Naive B cell (primary cell): ENCODE data around the gene DPP6. TPM values are rescaled to one million over a fixed set of nuclear protein-coding genes. Genes with fewer than 3 reads are reported as not detected.

Source experiments
- ATAC-seq, 2 donors: fragments of 150-1000 bp; cut with Tn5 transposase; 2 replicates each; pipeline ENCODE4 v1.10.0; 2021; ENCODE audit warnings: low read depth in 2 of 2, mild to moderate bottlenecking in 2 of 2, moderate library complexity in 2 of 2
- DNase-seq: peaks from one replicate; pipeline ENCODE4 v3.0.0; 2022
- H3K27ac Mint-ChIP-seq, 6 donors: one replicate each; pipeline ENCODE4 v1.8.0; 2020 to 2022; ENCODE audit warnings: mild to moderate bottlenecking in 6 of 6, mixed read lengths in 6 of 6, moderate library complexity in 5 of 6, inconsistent platforms in 2 of 6
- H3K27me3 Mint-ChIP-seq, 3 donors: one replicate each; pipeline ENCODE4 v1.8.0; 2021 to 2022; ENCODE audit warnings: mixed read lengths in 3 of 3, mild to moderate bottlenecking in 1 of 3
- H3K36me3 Mint-ChIP-seq, 2 donors: one replicate each; pipeline ENCODE4 v1.8.0; 2020 to 2022; ENCODE audit warnings: mixed read lengths in 2 of 2, inconsistent platforms in 1 of 2, mild to moderate bottlenecking in 1 of 2
- H3K4me1 Mint-ChIP-seq, 3 donors: one replicate each; pipeline ENCODE4 v1.8.0; 2020 to 2022; ENCODE audit warnings: mixed read lengths in 3 of 3, inconsistent platforms in 1 of 3, mild to moderate bottlenecking in 1 of 3, moderate library complexity in 1 of 3
- H3K4me3 Mint-ChIP-seq, 8 donors: one replicate each; pipeline ENCODE4 v1.8.0; 2020 to 2022; ENCODE audit warnings: mild to moderate bottlenecking in 8 of 8, mixed read lengths in 8 of 8, moderate library complexity in 8 of 8, inconsistent platforms in 2 of 8
- H3K9me3 Mint-ChIP-seq, 7 donors: one replicate each; pipeline ENCODE4 v1.8.0; 2020 to 2022; ENCODE audit warnings: mixed read lengths in 7 of 7, mild to moderate bottlenecking in 5 of 7, inconsistent platforms in 2 of 7, moderate library complexity in 1 of 7
- polyA plus RNA-seq, 6 donors: library from polyadenylated mRNA; unstranded; fragments of 300-500 nt; fragmentation: Illumina TruSeq; gene quantifications; one replicate each; pipeline ENCODE4 v1.2.3, GENCODE V29; 2021; ENCODE audit warnings: low read depth in 6 of 6

DPP6 gene
- polyA plus RNA-seq, 6 donors from 2014 or later: not detected

DNA sequence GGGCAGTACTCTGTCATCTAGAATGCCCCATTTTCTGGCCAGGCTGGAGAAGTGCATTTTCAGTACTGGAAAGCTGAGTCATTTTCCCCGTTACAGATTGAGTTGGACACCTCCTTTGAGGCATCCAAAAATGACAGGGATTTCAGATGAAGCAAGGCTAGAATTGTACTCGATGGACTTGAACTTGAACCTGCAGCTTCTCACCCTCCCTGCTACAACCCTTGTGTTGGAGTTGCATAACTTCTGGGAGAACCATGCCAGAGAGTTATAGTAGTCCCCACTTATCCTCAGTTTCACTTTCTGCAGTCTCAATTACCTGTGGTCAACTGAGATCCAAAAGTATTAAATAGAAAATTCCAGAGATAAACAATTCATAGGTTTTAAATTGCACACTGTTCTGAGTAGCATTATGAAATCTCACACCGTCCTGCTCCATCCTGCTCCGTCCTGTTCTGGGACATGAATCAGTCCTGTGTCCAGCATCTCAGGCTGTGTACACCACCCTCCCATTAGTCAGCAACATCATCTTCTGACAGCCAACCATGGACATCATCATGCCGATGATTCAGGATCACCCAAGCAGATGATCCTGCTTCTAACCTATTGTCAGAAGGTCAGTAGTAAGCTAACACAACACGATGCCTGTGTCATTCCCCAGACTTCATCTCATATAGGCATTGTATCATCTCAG lies 363.7 kb downstream of the DPP6 start:
- Mint-ChIP-seq H3K36me3 (no peaks in the 10 kb centered on the region), H3K27me3 (no peaks in the 10 kb centered on the region), H3K9me3 (peaks cover 0 to 8% (median 3%) of the 10 kb centered on the region in 7 donors), H3K27ac (no peak overlapping the region), H3K4me1 (no peaks in the 10 kb centered on the region), H3K4me3 (no peak overlapping the region)
- DNase-seq (no peak), ATAC-seq (no peak)

DNA sequence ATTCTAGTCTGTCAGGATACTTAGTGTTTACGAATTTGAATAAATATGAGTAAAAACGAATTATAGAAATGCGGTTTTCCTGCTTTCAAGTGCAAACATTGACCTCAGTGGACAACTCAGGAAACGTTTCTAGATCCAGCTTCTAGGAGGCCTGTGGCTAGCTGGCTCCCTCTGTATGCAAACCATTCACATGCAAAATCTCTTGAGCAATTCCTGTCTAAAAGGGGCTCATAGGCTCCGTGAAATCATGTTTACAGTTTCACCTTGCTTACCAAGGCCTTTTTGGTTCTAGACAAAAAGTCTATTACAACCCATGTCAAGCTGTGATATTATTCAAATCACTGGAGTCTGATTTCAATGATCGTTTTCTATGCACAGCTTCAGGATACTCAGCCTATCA lies 364.5 kb downstream of the DPP6 start:
- H3K27ac Mint-ChIP-seq: no peak overlapping the region
- no peaks in the 10 kb centered on the region for H3K27me3 Mint-ChIP-seq
- ATAC-seq (no peak), DNase-seq (no peak)
- H3K4me1 Mint-ChIP-seq: no peaks in the 10 kb centered on the region
- H3K4me3 Mint-ChIP-seq: no peak overlapping the region
- H3K36me3 Mint-ChIP-seq: no peaks in the 10 kb centered on the region
- peaks cover 2 to 12% (median 4%) of the 10 kb centered on the region in 7 donors for H3K9me3 Mint-ChIP-seq

- no peaks in the 10 kb centered on the region for H3K4me1 Mint-ChIP-seq
- H3K36me3 Mint-ChIP-seq: no peaks in the 10 kb centered on the region
- peaks cover 4 to 19% (median 11%) of the 10 kb centered on the region in 7 donors for H3K9me3 Mint-ChIP-seq
- H3K4me3 Mint-ChIP-seq: no peak overlapping the region
- no peak for ATAC-seq
- no peaks in the 10 kb centered on the region for H3K27me3 Mint-ChIP-seq
- no peak overlapping the region for H3K27ac Mint-ChIP-seq
- DNase-seq: no peak
These were observed 367.1 kb downstream of the DPP6 start for GRCh38 chr7:154419344-154419743.

- Mint-ChIP-seq H3K27me3 (no peaks in the 10 kb centered on the region), H3K9me3 (peaks cover 0 to 16% (median 11%) of the 10 kb centered on the region in 7 donors), H3K4me3 (no peak overlapping the region), H3K36me3 (no peaks in the 10 kb centered on the region), H3K4me1 (no peaks in the 10 kb centered on the region), H3K27ac (no peak overlapping the region)
- no peak for DNase-seq
- no peak for ATAC-seq
These were observed 371.0 kb downstream of the DPP6 start for GRCh38 chr7:154423231-154423630.

DNA sequence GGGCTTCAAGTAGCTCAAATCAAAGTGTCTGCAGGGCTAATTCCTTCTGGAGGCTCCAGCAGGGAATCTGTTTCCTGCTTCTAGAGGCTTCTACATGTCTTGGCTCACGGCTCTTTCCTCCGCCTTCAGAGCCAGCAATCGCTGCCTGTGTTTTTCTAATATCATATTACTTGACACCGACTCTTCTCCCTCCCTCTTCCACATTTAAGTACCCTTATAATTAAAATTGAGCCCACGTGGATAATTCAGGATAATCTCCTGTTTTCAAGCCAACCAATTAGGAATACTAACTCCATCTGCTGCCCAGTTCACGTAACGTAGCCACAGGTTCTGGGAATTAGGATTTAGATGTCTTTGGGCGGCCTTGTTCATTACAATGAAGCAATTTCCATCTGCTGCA lies 372.2 kb downstream of the DPP6 start:
- DNase-seq: no peak
- Mint-ChIP-seq H3K27ac (no peak overlapping the region), H3K4me3 (no peak overlapping the region)

DNA sequence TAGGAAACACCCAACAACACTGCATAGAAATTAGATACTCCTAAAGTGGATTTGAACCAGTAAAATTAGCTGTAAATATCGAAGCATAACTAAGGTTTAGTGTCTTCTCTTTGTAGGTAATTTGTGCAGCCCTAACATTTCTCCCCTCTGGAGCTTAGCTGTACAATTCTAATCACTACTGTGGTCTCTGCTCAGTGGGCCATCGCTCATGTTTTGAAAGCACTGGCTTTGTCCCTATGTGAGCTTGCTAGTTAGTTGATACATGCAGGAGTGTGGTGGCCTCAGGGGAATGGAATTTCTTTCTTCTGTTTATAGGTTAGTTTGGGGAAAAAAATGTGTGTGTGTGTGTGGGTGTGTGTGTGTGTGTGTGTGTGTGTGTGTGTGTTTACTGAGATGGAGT lies 373.1 kb downstream of the DPP6 start:
- ATAC-seq (no peak), DNase-seq (no peak)
- Mint-ChIP-seq H3K4me3 (no peak overlapping the region), H3K9me3 (peaks cover 0 to 22% (median 10%) of the 10 kb centered on the region in 7 donors), H3K36me3 (no peaks in the 10 kb centered on the region), H3K27ac (no peak overlapping the region), H3K4me1 (no peaks in the 10 kb centered on the region), H3K27me3 (no peaks in the 10 kb centered on the region)

More for the DNA sequence above, 372.2 kb downstream of the DPP6 start:
- Mint-ChIP-seq H3K36me3 (no peaks in the 10 kb centered on the region), H3K27me3 (no peaks in the 10 kb centered on the region), H3K9me3 (peaks cover 0 to 22% (median 11%) of the 10 kb centered on the region in 7 donors), H3K4me1 (no peaks in the 10 kb centered on the region)
- ATAC-seq: no peak

GRCh38 chr7:154426778-154427177 lies 374.6 kb downstream of the DPP6 start:
- Mint-ChIP-seq H3K27me3 (no peaks in the 10 kb centered on the region), H3K4me1 (no peaks in the 10 kb centered on the region), H3K36me3 (no peaks in the 10 kb centered on the region), H3K4me3 (no peak overlapping the region), H3K27ac (no peak overlapping the region), H3K9me3 (peaks cover 0 to 20% (median 7%) of the 10 kb centered on the region in 7 donors)
- DNase-seq (no peak), ATAC-seq (no peak)

- no peaks in the 10 kb centered on the region for H3K4me1 Mint-ChIP-seq
- no peak for DNase-seq
- H3K9me3 Mint-ChIP-seq: peaks cover 0 to 26% (median 7%) of the 10 kb centered on the region in 7 donors
- no peak overlapping the region for H3K27ac Mint-ChIP-seq
- no peak for ATAC-seq
- no peak overlapping the region for H3K4me3 Mint-ChIP-seq
- no peaks in the 10 kb centered on the region for H3K27me3 Mint-ChIP-seq
- no peaks in the 10 kb centered on the region for H3K36me3 Mint-ChIP-seq
These were observed 375.3 kb downstream of the DPP6 start for GRCh38 chr7:154427533-154427932.

- DNase-seq (no peak), ATAC-seq (no peak)
- Mint-ChIP-seq H3K27me3 (no peaks in the 10 kb centered on the region), H3K36me3 (no peaks in the 10 kb centered on the region), H3K27ac (no peak overlapping the region), H3K4me3 (no peak overlapping the region), H3K4me1 (no peaks in the 10 kb centered on the region), H3K9me3 (peaks cover 0 to 17% (median 6%) of the 10 kb centered on the region in 7 donors)
These were observed 377.6 kb downstream of the DPP6 start for GRCh38 chr7:154429666-154430404.

DNA sequence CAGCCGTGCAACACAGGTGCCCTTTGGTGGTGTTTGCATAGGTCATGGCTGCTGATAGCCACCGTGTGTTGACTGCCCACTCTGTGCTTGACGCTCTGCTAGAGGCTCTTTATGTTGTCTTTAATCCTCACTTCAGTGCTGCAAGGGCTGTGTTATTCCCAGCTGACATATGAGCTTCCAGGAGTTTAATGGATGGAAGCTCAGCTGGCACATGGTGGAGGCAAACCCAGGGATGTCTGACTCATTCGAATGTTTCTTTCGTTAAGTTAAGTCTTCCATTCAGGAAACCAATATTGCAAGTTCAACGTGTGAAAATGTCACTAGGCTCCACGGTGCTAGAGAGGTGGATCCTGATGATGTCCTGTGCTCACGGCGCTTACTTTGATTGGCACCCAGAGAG lies 378.4 kb downstream of the DPP6 start:
- Mint-ChIP-seq H3K4me3 (no peak overlapping the region), H3K36me3 (no peaks in the 10 kb centered on the region), H3K9me3 (peaks cover 0 to 17% (median 6%) of the 10 kb centered on the region in 7 donors), H3K27me3 (no peaks in the 10 kb centered on the region), H3K27ac (no peak overlapping the region), H3K4me1 (no peaks in the 10 kb centered on the region)
- DNase-seq (no peak), ATAC-seq (no peak)

DNA sequence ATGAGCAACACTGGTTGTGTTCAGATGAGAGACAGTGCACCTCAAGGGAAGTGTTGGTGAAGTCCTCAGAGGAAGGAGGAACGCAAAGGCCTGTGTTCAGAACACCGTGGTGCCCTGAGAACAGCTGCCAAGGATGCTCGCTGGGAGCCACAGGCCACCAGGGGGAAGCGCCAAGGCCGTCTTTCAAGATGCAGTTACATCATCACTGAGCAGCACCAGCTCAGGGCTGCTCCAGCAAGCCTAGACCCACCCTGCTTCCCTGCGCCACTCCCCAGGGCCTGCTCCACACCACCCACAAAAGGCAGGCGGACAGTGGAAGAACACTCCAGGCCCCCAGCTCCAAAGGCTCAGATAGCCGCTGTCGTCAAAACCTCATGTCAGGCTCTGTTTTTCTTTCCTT lies 378.8 kb downstream of the DPP6 start:
- no peaks in the 10 kb centered on the region for H3K4me1 Mint-ChIP-seq

GRCh38 chr7:154433632-154434598 lies 381.7 kb downstream of the DPP6 start:
- Mint-ChIP-seq H3K27me3 (no peaks in the 10 kb centered on the region), H3K4me3 (no peak overlapping the region), H3K36me3 (no peaks in the 10 kb centered on the region), H3K9me3 (peaks cover 0 to 13% (median 6%) of the 10 kb centered on the region in 7 donors), H3K27ac (no peak overlapping the region), H3K4me1 (no peaks in the 10 kb centered on the region)
- DNase-seq: no peak
- ATAC-seq: no peak

More for the DNA sequence above, 378.8 kb downstream of the DPP6 start:
- DNase-seq (no peak), ATAC-seq (no peak)
- H3K36me3 Mint-ChIP-seq: no peaks in the 10 kb centered on the region
- H3K4me3 Mint-ChIP-seq: no peak overlapping the region
- H3K9me3 Mint-ChIP-seq: peaks cover 0 to 17% (median 6%) of the 10 kb centered on the region in 7 donors
- H3K27me3 Mint-ChIP-seq: no peaks in the 10 kb centered on the region
- no peak overlapping the region for H3K27ac Mint-ChIP-seq

DNA sequence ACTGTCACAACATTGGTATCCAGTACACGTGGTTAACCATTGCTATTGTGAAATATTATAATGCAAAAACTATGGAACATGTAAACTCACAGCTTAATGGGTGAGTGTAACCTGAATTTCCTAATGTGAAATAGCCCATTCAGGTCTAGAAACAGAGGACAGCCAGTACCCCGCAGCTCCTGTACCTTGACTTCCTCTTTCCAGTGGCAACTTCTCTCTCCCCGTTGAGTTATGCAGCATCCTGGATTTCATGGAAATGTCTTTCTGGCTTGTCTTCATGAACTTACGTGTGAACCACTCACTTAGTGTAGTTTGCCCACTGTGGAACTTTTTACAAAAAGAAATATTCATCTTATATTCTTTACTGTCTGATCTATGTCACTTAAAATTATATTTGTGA lies 384.4 kb downstream of the DPP6 start:
- Mint-ChIP-seq H3K4me1 (no peaks in the 10 kb centered on the region), H3K4me3 (no peak overlapping the region), H3K9me3 (peaks cover 0 to 17% (median 6%) of the 10 kb centered on the region in 7 donors), H3K27me3 (no peaks in the 10 kb centered on the region), H3K27ac (no peak overlapping the region), H3K36me3 (no peaks in the 10 kb centered on the region)
- no peak for DNase-seq
- ATAC-seq: no peak
